Activated T-helper 1 cell treated with Interleukin-2 at 50 U/mL for 16 hours (primary cell): ENCODE results near the gene ADAM30.

ENCODE experiments used
- DNase-seq: peaks from one replicate; pipeline ENCODE4 v3.0.0-alpha.2; 2020; ENCODE audit warnings: low read depth

The ADAM30 gene

GRCh38 chr1:119908661-119909060 is 12.3 kb upstream of the ADAM30 start:
- no peak for DNase-seq

GRCh38 chr1:119906927-119907652 is 10.8 kb upstream of the ADAM30 start:
- DNase-seq: no peak

GRCh38 chr1:119903443-119903835 is 7.1 kb upstream of the ADAM30 start:
- no peak for DNase-seq

GRCh38 chr1:119902775-119903442 is 6.6 kb upstream of the ADAM30 start:
- DNase-seq: no peak

- DNase-seq: no peak
Observed at GRCh38 chr1:119898981-119899720, 2.8 kb upstream of the ADAM30 start.

- DNase-seq: no peak
Observed at GRCh38 chr1:119898530-119898929, 2.2 kb upstream of the ADAM30 start.

GRCh38 chr1:119895102-119895501 is 1.2 kb downstream of the ADAM30 start:
- DNase-seq: no peak

- no peak for DNase-seq
Observed at GRCh38 chr1:119893827-119894700, 2.3 kb downstream of the ADAM30 start.

- no peak for DNase-seq
Observed at GRCh38 chr1:119893238-119893791, 3.0 kb downstream of the ADAM30 start.

GRCh38 chr1:119891386-119891785 is 4.9 kb downstream of the ADAM30 start:
- DNase-seq: no peak

- no peak for DNase-seq
Observed at GRCh38 chr1:119888476-119888875, 7.8 kb downstream of the ADAM30 start.

GRCh38 chr1:119887427-119887826 is 8.9 kb downstream of the ADAM30 start:
- no peak for DNase-seq

- DNase-seq: no peak
Observed at GRCh38 chr1:119885903-119886783, 10.2 kb downstream of the ADAM30 start.

- DNase-seq: no peak
Observed at GRCh38 chr1:119884711-119885110, 11.6 kb downstream of the ADAM30 start.

GRCh38 chr1:119883826-119884225 is 12.5 kb downstream of the ADAM30 start:
- no peak for DNase-seq

GRCh38 chr1:119882132-119883049 is 13.9 kb downstream of the ADAM30 start:
- no peak for DNase-seq

- no peak for DNase-seq
Observed at GRCh38 chr1:119879510-119880434, 16.5 kb downstream of the ADAM30 start.

GRCh38 chr1:119878171-119878570 is 18.1 kb downstream of the ADAM30 start:
- DNase-seq: no peak

- DNase-seq: no peak
Observed at GRCh38 chr1:119874186-119874585, 22.1 kb downstream of the ADAM30 start.
